ENCODE data around the gene SNPH. TPM values are rescaled to one million over a fixed set of nuclear protein-coding genes. Genes with fewer than 3 reads are reported as not detected.

Gene SNPH
- total and polyA plus RNA-seq, 2 donors from 2014 or later = 3.1 TPM

DNA sequence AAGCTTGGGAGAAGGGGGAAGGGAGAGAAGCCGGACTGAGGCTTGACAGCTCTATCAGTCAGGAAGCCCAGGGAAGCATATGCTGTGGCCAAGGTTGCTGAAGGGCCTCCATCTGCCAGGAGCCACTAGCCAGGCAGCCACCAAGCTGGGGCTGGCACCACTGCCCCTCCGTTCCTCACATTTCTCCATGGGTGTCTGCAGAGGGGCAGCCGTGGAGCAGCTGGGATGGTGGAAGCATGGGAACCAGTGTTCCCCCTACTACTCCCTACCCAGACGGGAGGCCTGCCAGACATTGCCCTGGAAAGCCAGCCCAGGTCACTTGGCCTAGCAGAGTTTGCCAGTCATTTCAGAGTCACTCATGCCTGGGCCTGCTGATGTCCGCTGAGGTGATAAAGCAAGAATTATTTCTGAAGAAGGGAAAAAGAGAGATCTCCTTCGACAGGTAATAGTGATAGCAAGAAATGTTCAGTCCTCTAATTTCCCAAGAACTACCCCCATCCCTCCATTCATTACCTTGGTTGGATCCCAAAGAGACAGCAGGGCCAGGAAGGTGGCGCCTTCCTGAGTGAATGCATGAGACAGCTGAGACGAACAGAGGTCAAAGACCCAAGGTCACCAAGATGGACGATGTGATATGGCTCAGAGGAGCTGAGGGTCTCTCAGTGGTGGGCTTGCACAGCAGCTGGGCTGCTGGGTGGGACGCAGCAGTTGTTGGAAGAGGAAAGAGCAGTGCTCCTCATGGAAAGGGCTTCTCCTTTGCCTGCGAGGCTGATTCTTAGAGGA is 21.9 kb downstream of the SNPH start:
- DNase-seq (no peak), FAIRE-seq (no peak)
- no peaks in the 10 kb centered on the region for H3K27me3 ChIP-seq (ENCODE audit: control insufficient read depth, insufficient read depth, low read length)
- intact Hi-C loops (cut with DNase I) = no loop called here
- TF ChIP-seq CTCF (IDR thresholded peaks at IDR 0.05; ENCODE audit: borderline replicate concordance, extremely low read depth, insufficient read depth) = no peak
- H3K9me3 ChIP-seq (ENCODE audit: control insufficient read depth in 2 of 3, insufficient read depth in 1 of 3, low read length in 3 of 3) = no peaks in the 10 kb centered on the region
- no peak overlapping the region for H3K27ac ChIP-seq (ENCODE audit: low read depth in 2 of 2, low read length in 2 of 2)
- no peak overlapping the region for H3K4me3 ChIP-seq (ENCODE audit: low read length in 3 of 3)
- no peaks in the 10 kb centered on the region for H3K4me1 ChIP-seq (ENCODE audit: control insufficient read depth in 2 of 3, insufficient read depth in 2 of 3, low read depth in 1 of 3, low read length in 3 of 3)
- H3K36me3 ChIP-seq (ENCODE audit: control insufficient read depth in 2 of 3, insufficient read depth in 3 of 3, low read length in 3 of 3) = no peaks in the 10 kb centered on the region
- H3K9ac ChIP-seq (ENCODE audit: low read length in 3 of 3) = no peak overlapping the region

DNA sequence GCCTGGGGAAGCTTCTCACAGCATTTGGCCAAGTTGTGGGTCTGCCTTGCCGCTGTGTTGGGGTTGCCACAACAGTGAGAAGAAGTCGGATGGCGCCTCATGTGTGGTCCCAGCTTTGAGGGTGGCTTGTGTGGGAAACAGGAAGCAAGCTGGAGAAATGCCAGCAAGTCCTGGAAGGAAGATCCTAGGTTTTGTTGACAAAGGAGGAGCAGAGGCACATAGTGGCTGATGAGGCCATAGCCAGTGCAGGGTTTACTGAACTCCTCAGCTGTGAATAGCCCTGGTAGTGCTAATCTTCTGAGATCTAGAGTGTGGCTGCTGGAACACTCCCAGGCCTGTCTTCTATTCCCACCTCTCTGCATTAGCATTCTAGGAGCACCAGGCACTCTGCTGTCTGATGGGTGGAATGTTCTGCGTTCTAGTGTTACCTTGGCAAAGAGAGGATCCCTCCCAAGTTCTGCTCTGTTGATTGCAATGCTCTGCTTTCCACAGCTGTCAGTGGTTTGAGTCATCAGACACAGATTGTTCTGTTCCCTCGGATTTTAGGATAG is 25.2 kb downstream of the SNPH start:
- Histone ChIP-seq H3K9ac (ENCODE audit: low read length in 3 of 3) (no peak overlapping the region), H3K27me3 (ENCODE audit: control insufficient read depth, insufficient read depth, low read length) (no peaks in the 10 kb centered on the region), H3K9me3 (ENCODE audit: control insufficient read depth in 2 of 3, insufficient read depth in 1 of 3, low read length in 3 of 3) (no peaks in the 10 kb centered on the region), H3K4me3 (ENCODE audit: low read length in 3 of 3) (no peak overlapping the region), H3K27ac (ENCODE audit: low read depth in 2 of 2, low read length in 2 of 2) (no peak overlapping the region), H3K36me3 (ENCODE audit: control insufficient read depth in 2 of 3, insufficient read depth in 3 of 3, low read length in 3 of 3) (no peaks in the 10 kb centered on the region), H3K4me1 (ENCODE audit: control insufficient read depth in 2 of 3, insufficient read depth in 2 of 3, low read depth in 1 of 3, low read length in 3 of 3) (no peaks in the 10 kb centered on the region)
- no peak for FAIRE-seq
- intact Hi-C loops (cut with DNase I) = no loop called here
- DNase-seq = peak in 1 of 5 donors; percentile 19
- no peak for TF ChIP-seq CTCF (IDR thresholded peaks at IDR 0.05; ENCODE audit: borderline replicate concordance, extremely low read depth, insufficient read depth)

DNA sequence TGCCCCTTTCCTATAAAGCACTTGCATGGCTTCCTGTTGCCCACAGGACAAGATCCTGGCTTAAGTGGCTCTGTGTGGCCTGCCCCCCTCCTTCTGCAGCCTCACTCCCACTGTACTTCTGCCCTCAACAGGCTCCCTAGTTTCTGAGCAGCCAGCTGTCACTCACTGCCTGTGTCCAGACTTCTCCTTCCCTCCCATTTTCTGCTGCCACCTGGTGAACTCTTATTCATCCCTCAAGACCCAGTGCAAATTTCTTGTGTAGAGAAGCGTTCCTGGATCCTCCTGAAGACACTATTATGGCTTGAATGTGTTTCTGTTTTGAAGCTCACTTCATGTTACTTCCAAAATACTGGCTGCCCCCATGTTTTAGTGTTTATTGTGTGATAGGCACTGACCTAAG is 26.5 kb downstream of the SNPH start:
- DNase-seq (no peak), FAIRE-seq (no peak)
- no peak overlapping the region for H3K9ac ChIP-seq (ENCODE audit: low read length in 3 of 3)
- no peaks in the 10 kb centered on the region for H3K9me3 ChIP-seq (ENCODE audit: control insufficient read depth in 2 of 3, insufficient read depth in 1 of 3, low read length in 3 of 3)
- intact Hi-C loops (cut with DNase I) = no loop called here
- H3K4me3 ChIP-seq (ENCODE audit: low read length in 3 of 3) = no peak overlapping the region
- no peak for TF ChIP-seq CTCF (IDR thresholded peaks at IDR 0.05; ENCODE audit: borderline replicate concordance, extremely low read depth, insufficient read depth)
- no peak overlapping the region for H3K27ac ChIP-seq (ENCODE audit: low read depth in 2 of 2, low read length in 2 of 2)
- H3K27me3 ChIP-seq (ENCODE audit: control insufficient read depth, insufficient read depth, low read length) = no peaks in the 10 kb centered on the region
- H3K36me3 ChIP-seq (ENCODE audit: control insufficient read depth in 2 of 3, insufficient read depth in 3 of 3, low read length in 3 of 3) = no peaks in the 10 kb centered on the region
- H3K4me1 ChIP-seq (ENCODE audit: control insufficient read depth in 2 of 3, insufficient read depth in 2 of 3, low read depth in 1 of 3, low read length in 3 of 3) = no peaks in the 10 kb centered on the region
